H1 (cell line): ENCODE results near the gene UNC13D. TPM values are rescaled to one million over a fixed set of nuclear protein-coding genes. Genes with fewer than 3 reads are reported as not detected.
A peak's percentile ranks its signal among the peaks of the same experiment; 100 is the strongest.

Source experiments
- CTCF ChIA-PET: fragments of 300-600 bp; sonication (Branson Sonifier 250); formaldehyde crosslinking; loops from one replicate; lab custom pipeline; 2021; ENCODE audit not compliant: partially characterized antibody; lab: Charles Lee
- POLR2A ChIA-PET: fragments of 300-600 bp; sonication (Branson Sonifier 250); formaldehyde crosslinking; loops from one replicate; lab custom pipeline; 2021; ENCODE audit warnings: inconsistent platforms; ENCODE audit not compliant: partially characterized antibody; lab: Charles Lee
- DNase-seq, 2 experiments: peaks; one replicate each; pipeline versions ENCODE4 v3.0.0 to v3.0.0-alpha.2; 2010 to 2022; ENCODE audit warnings: low spot score in 2 of 2, low read depth in 1 of 2, mixed read lengths in 1 of 2
- FAIRE-seq: peaks from 2 replicates; lab custom pipeline; 2011; peaks lifted over from hg19 to GRCh38; lab: Jason Lieb, UNC
- H2AFZ ChIP-seq: 2 replicates; pipeline ENCODE4 v1.8.1; 2012; ENCODE audit warnings: low read length, inconsistent platforms
- H2AK5ac ChIP-seq: 2 replicates; pipeline ENCODE4 v1.6.1; 2013; ENCODE audit warnings: low read depth, low read length
- H2BK120ac ChIP-seq: replicated peaks from 2 replicates; pipeline ENCODE3; 2013; ENCODE audit warnings: low read depth, low read length, inconsistent platforms
- H2BK12ac ChIP-seq: 2 replicates; pipeline ENCODE4 v1.6.1; 2013; ENCODE audit warnings: low read depth, low read length
- H2BK15ac ChIP-seq: 2 replicates; pipeline ENCODE4 v1.6.1; 2013; ENCODE audit warnings: low read length
- H2BK20ac ChIP-seq: 2 replicates; pipeline ENCODE4 v1.6.1; 2013; ENCODE audit warnings: low read length
- H2BK5ac ChIP-seq: 2 replicates; pipeline ENCODE4 v1.6.1; 2013; ENCODE audit warnings: low read depth, low read length
- H3K14ac ChIP-seq: 2 replicates; pipeline ENCODE4 v1.6.1; 2013; ENCODE audit warnings: inconsistent platforms; ENCODE audit not compliant: insufficient read length
- H3K18ac ChIP-seq: 2 replicates; pipeline ENCODE4 v1.6.1; 2013; ENCODE audit warnings: low read length; ENCODE audit errors: extremely low read depth
- H3K23ac ChIP-seq: 2 replicates; pipeline ENCODE4 v1.6.1; 2013; ENCODE audit warnings: inconsistent platforms; ENCODE audit not compliant: insufficient read length
- H3K23me2 ChIP-seq: 2 replicates; pipeline ENCODE4 v1.6.1; 2013; ENCODE audit warnings: low read depth, low read length
- H3K27ac ChIP-seq: 2 replicates; pipeline ENCODE4 v1.6.1; 2011; ENCODE audit warnings: low read depth, low read length, inconsistent platforms
- H3K27me3 ChIP-seq, 4 experiments: replicated peaks in 1 of 4; 1 replicate in 1 of 4; 2 replicates in 3 of 4; pipeline versions ENCODE4 v1.6.1 to v1.8.1; 2011 to 2013; ENCODE audit warnings: low read length in 3 of 4, mild to moderate bottlenecking in 3 of 4, inconsistent platforms in 2 of 4, mixed read lengths in 2 of 4, moderate library complexity in 1 of 4; ENCODE audit not compliant: control insufficient read depth in 3 of 4, insufficient read depth in 3 of 4; ENCODE audit errors: extremely low read depth in 1 of 4
- H3K36me3 ChIP-seq, 4 experiments: 2 replicates each; pipeline versions ENCODE4 v1.6.1 to v1.8.1; 2011 to 2013; ENCODE audit warnings: mild to moderate bottlenecking in 4 of 4, low read length in 3 of 4, moderate library complexity in 2 of 4, control low read depth in 1 of 4, inconsistent platforms in 1 of 4; ENCODE audit not compliant: insufficient read depth in 4 of 4, control insufficient read depth in 2 of 4
- H3K4ac ChIP-seq: replicated peaks from 2 replicates; pipeline ENCODE3; 2013; ENCODE audit warnings: low read length, low read depth, mixed read lengths, inconsistent platforms; ENCODE audit not compliant: insufficient read length
- H3K4me1 ChIP-seq, 4 experiments: replicated peaks in 1 of 4; 1 replicate in 1 of 4; 2 replicates in 3 of 4; pipeline versions ENCODE4 v1.6.1 to v1.8.1; 2011 to 2013; ENCODE audit warnings: low read length in 3 of 4, inconsistent platforms in 2 of 4, mixed read lengths in 1 of 4; ENCODE audit not compliant: insufficient read depth in 4 of 4, control insufficient read depth in 3 of 4
- H3K4me2 ChIP-seq, 2 experiments: 2 replicates each; pipeline versions ENCODE4 v1.6.1 to v1.8.1; 2011 to 2013; ENCODE audit warnings: low read depth in 2 of 2, low read length in 2 of 2, control low read depth in 1 of 2, inconsistent platforms in 1 of 2, mild to moderate bottlenecking in 1 of 2; ENCODE audit not compliant: insufficient read depth in 1 of 2
- H3K4me3 ChIP-seq, 4 experiments: fragments of 200-600, 300-600 bp in 1 of 4; sonication (generic), shearing (Covaris generic), sonication (Bioruptor Twin) in 1 of 4; 2 replicates each; pipeline versions ENCODE4 v1.5.1 to v1.8.1; 2011 to 2016; ENCODE audit warnings: low read length in 4 of 4, low read depth in 3 of 4, control low read depth in 2 of 4, inconsistent platforms in 2 of 4, mild to moderate bottlenecking in 2 of 4, mixed read lengths in 1 of 4, moderate library complexity in 1 of 4; ENCODE audit not compliant: insufficient read depth in 2 of 4; ENCODE audit errors: extremely low read depth in 1 of 4
- H3K56ac ChIP-seq: replicated peaks from 2 replicates; pipeline ENCODE3; 2013; ENCODE audit warnings: low read depth, mild to moderate bottlenecking, mixed read lengths, low read length, inconsistent platforms; ENCODE audit not compliant: insufficient read length
- H3K79me1 ChIP-seq: 2 replicates; pipeline ENCODE4 v1.6.1; 2013; ENCODE audit warnings: low read depth, low read length, control low read depth
- H3K79me2 ChIP-seq, 2 experiments: 2 replicates each; pipeline versions ENCODE4 v1.6.1 to v1.8.1; 2012 to 2013; ENCODE audit warnings: low read length in 2 of 2, mild to moderate bottlenecking in 2 of 2, inconsistent platforms in 1 of 2; ENCODE audit not compliant: insufficient read depth in 2 of 2, control insufficient read depth in 1 of 2
- H3K9ac ChIP-seq, 4 experiments: replicated peaks in 1 of 4; 1 replicate in 1 of 4; 2 replicates in 3 of 4; pipeline versions ENCODE4 v1.6.1 to v1.8.1; 2011 to 2013; ENCODE audit warnings: low read depth in 3 of 4, low read length in 3 of 4, control low read depth in 2 of 4, mild to moderate bottlenecking in 2 of 4, moderate library complexity in 2 of 4, inconsistent platforms in 1 of 4; ENCODE audit errors: extremely low read depth in 1 of 4
- H3K9me3 ChIP-seq, 2 experiments: 2 replicates each; pipeline versions ENCODE4 v1.6.1 to v1.8.1; 2012 to 2013; ENCODE audit warnings: mild to moderate bottlenecking in 2 of 2, moderate library complexity in 2 of 2, control low read depth in 1 of 2, inconsistent platforms in 1 of 2, low read depth in 1 of 2, low read length in 1 of 2, mixed read lengths in 1 of 2; ENCODE audit not compliant: insufficient read depth in 2 of 2
- H4K20me1 ChIP-seq, 2 experiments: replicated peaks in 1 of 2; 2 replicates each; pipeline versions ENCODE3 to v1.8.1; 2011 to 2013; ENCODE audit warnings: inconsistent platforms in 2 of 2, low read length in 2 of 2, mild to moderate bottlenecking in 1 of 2; ENCODE audit not compliant: insufficient read depth in 2 of 2, control insufficient read depth in 1 of 2
- H4K5ac ChIP-seq: 2 replicates; pipeline ENCODE4 v1.6.1; 2013; ENCODE audit warnings: low read length, low read depth, mixed read lengths, inconsistent platforms; ENCODE audit not compliant: insufficient read length
- H4K8ac ChIP-seq: 2 replicates; pipeline ENCODE4 v1.8.0; 2013; ENCODE audit warnings: mild to moderate bottlenecking, moderate library complexity, low read length, inconsistent platforms; ENCODE audit not compliant: insufficient read depth; ENCODE audit errors: extremely low read depth
- H4K91ac ChIP-seq: replicated peaks from 2 replicates; pipeline ENCODE3; 2013; ENCODE audit warnings: low read length, mixed read lengths, inconsistent platforms; ENCODE audit not compliant: insufficient read length
- ASH2L ChIP-seq: fragments of 200-600, 300-600 bp; sonication (generic); IDR thresholded peaks from one replicate; pipeline ENCODE4 v1.7.1; 2017; ENCODE audit warnings: low read length
- ATF3 ChIP-seq: IDR thresholded peaks from 2 replicates; pipeline ENCODE4 v1.6.1; 2011; ENCODE audit warnings: low read depth, mild to moderate bottlenecking, low read length; ENCODE audit not compliant: insufficient read depth
- CHD2 ChIP-seq: IDR thresholded peaks from 2 replicates; pipeline ENCODE4 v1.6.1; 2012; ENCODE audit warnings: low read length, improper control_type of control experiment
- HDAC6 ChIP-seq: IDR thresholded peaks from one replicate; pipeline ENCODE4 v1.7.1; 2012; ENCODE audit warnings: low read depth, mild to moderate bottlenecking, inconsistent platforms, low read length, moderate library complexity
- KDM1A ChIP-seq: fragments of 200-600, 300-600 bp; sonication (generic); IDR thresholded peaks from 2 replicates; pipeline ENCODE4 v1.7.1; 2016; ENCODE audit warnings: mild to moderate bottlenecking, low read length, borderline replicate concordance
- NANOG ChIP-seq: IDR thresholded peaks from 2 replicates; pipeline ENCODE4 v1.6.1; 2011; ENCODE audit warnings: low read length, low read depth, mild to moderate bottlenecking, inconsistent platforms; ENCODE audit not compliant: insufficient read depth, poor library complexity, severe bottlenecking
- PHF8 ChIP-seq: fragments of 200-600 bp; sonication (generic); conservative IDR thresholded peaks from 2 replicates; pipeline ENCODE4 v1.7.1; 2012; ENCODE audit warnings: low read depth, mild to moderate bottlenecking, inconsistent platforms, low read length, moderate library complexity
- SIN3A ChIP-seq, 2 experiments: IDR thresholded peaks in 1 of 2; conservative IDR thresholded peaks in 1 of 2; 2 replicates each; pipeline ENCODE4 v1.6.1; 2011 to 2012; ENCODE audit warnings: low read length in 2 of 2, improper control_type of control experiment in 1 of 2, low read depth in 1 of 2, mild to moderate bottlenecking in 1 of 2
- SRF ChIP-seq: IDR thresholded peaks from 2 replicates; pipeline ENCODE4 v1.6.1; 2011; ENCODE audit warnings: mild to moderate bottlenecking, low read depth, low read length, moderate library complexity
- TCF12 ChIP-seq: IDR thresholded peaks from 2 replicates; pipeline ENCODE4 v1.6.1; 2011; ENCODE audit warnings: low read depth, mild to moderate bottlenecking, low read length
- WGBS, 2 experiments: shearing (Covaris generic) in 1 of 2; methylation state at CpG; one replicate each; pipeline versions ENCODE4 v1.1.6 to v1.1.7; 2013 to 2015; ENCODE audit warnings: low lambda C conversion rate in 2 of 2, mixed read lengths in 2 of 2, inconsistent platforms in 1 of 2, low coverage in 1 of 2, missing lambda C conversion rate in 1 of 2; ENCODE audit not compliant: insufficient replicate concordance in 2 of 2, insufficient coverage in 1 of 2, insufficient read length in 1 of 2; ENCODE audit errors: extremely low coverage in 1 of 2, missing lambda C conversion rate in 1 of 2; 5-methylcytosine and 5-hydroxymethylcytosine counted together
- polyA plus RNA-seq, 7 experiments: library from polyadenylated mRNA; depleted of rRNA in 3 of 7; stranded (reverse) in 5 of 7; unstranded in 2 of 7; fragments of >200 nt in 5 of 7; fragments of 200-250 nt in 2 of 7; gene quantifications; 1 replicate in 5 of 7; 2 replicates in 1 of 7; 4 replicates in 1 of 7; pipeline versions ENCODE4 v1.2.1 to v1.2.3, GENCODE V29; 2011 to 2013; ENCODE audit warnings: missing spikeins in 2 of 7, mixed read lengths in 2 of 7
- total RNA-seq: library from RNA; stranded (reverse); fragmentation: NEBNext Ultra II Directional; extraction: Animal tissue kit (Norgen Biotek cat#: 25700); gene quantifications from 2 replicates; pipeline ENCODE4 v1.2.1, GENCODE V29; 2021
- TF ChIP-seq, protein P1 (sequence below): IDR thresholded peaks from 2 replicates; pipeline ENCODE4 v1.6.1; 2012; ENCODE audit warnings: low read length, inconsistent platforms

The UNC13D gene
- total and polyA plus RNA-seq, 2 of the 8 experiments (the other 6 are each of a cell fraction or from before 2014, with no cell fraction given), result 3.6 to 8.4 TPM

DNA sequence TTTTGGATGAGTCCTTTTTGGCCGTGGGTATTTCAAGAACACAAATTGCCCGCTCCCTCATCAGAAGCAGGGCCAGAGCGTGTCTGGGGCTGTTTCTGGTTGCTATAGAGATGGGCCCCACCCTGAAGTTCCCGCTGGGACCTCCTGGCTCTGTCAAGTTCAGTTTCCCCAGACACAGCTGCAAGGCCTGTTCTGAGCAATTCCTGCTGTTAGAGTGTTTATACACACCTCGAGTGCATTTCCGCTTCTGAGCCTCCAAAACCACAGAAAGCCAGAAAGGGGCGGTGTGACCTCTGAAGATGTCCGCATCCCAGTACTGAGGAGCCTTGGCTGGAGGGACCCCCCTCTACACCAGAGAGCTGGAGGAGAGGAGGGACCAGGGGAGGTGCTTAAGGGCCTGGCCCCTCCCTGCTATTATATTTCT lies 20.3 kb upstream of the UNC13D start:
- FAIRE-seq (no peak), DNase-seq (no peak)
- H3K79me2 ChIP-seq, result no peaks in the 10 kb centered on the region
- 0 out of 2 replicates have a peak overlapping the region, but pooled peaks have one; percentile 25 for H2AFZ ChIP-seq
- H2AK5ac ChIP-seq, result no peak overlapping the region
- no peak overlapping the region for H2BK20ac ChIP-seq
- H4K5ac ChIP-seq, result no peak overlapping the region
- POLR2A ChIA-PET, result interaction anchor here (0.6 to 1.1 kb wide), 2 partner anchors 10 to 38 kb away, joined by 3 to 5 read pairs; partner anchors contain the start of gene WBP2
- WGBS, 2 experiments, result 74% methylated on average over 8 of the region's 8 CpGs; no CpG with 5 or more reads in 1 of the 2 experiments
- no peak overlapping the region for H3K4ac ChIP-seq
- no peaks in the 10 kb centered on the region for H3K23me2 ChIP-seq
- no peaks in the 10 kb centered on the region for H3K36me3 ChIP-seq
- H2BK120ac ChIP-seq, result no peak overlapping the region
- peaks cover 0 to 3% (median 1%) of the 10 kb centered on the region in 4 experiments; a peak in 5 of 7 replicates for H3K4me1 ChIP-seq
- TF ChIP-seq HDAC6 (no peak), TCF12 (no peak), ATF3 (no peak), CHD2 (no peak), SIN3A (conservative IDR thresholded peaks at IDR 0.05 in 1 of 2, IDR thresholded peaks at IDR 0.05 in 1 of 2; ENCODE audit: low read depth in 1 of 2, low read length in 2 of 2) (no peak), SRF (no peak), NANOG (no peak), PHF8 (no peak), ASH2L (no peak), KDM1A (no peak)
- TF ChIP-seq, protein P1, sequence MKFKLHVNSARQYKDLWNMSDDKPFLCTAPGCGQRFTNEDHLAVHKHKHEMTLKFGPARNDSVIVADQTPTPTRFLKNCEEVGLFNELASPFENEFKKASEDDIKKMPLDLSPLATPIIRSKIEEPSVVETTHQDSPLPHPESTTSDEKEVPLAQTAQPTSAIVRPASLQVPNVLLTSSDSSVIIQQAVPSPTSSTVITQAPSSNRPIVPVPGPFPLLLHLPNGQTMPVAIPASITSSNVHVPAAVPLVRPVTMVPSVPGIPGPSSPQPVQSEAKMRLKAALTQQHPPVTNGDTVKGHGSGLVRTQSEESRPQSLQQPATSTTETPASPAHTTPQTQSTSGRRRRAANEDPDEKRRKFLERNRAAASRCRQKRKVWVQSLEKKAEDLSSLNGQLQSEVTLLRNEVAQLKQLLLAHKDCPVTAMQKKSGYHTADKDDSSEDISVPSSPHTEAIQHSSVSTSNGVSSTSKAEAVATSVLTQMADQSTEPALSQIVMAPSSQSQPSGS, result no peak
- no peak overlapping the region for H3K23ac ChIP-seq
- no peak overlapping the region for H4K8ac ChIP-seq
- no peak overlapping the region for H3K14ac ChIP-seq
- H4K91ac ChIP-seq, result no peak overlapping the region
- no peak overlapping the region for H2BK12ac ChIP-seq
- no peaks in the 10 kb centered on the region for H3K27me3 ChIP-seq
- no peaks in the 10 kb centered on the region for H3K79me1 ChIP-seq
- no peak overlapping the region for H3K27ac ChIP-seq
- H3K9me3 ChIP-seq, result no peaks in the 10 kb centered on the region
- CTCF ChIA-PET, result interaction anchor here (0.6 to 27.2 kb wide), 9 partner anchors 8 to 1973 kb away, joined by 3 to 563 read pairs (median 4); partner anchors contain the start of gene TRIM47
- H3K4me2 ChIP-seq, result 0 out of 4 replicates have a peak overlapping the region, but pooled peaks of 1 of the 2 experiments have one; percentile 11
- no peak overlapping the region for H3K4me3 ChIP-seq
- H3K18ac ChIP-seq, result no peak overlapping the region
- no peak overlapping the region for H3K9ac ChIP-seq
- no peak overlapping the region for H2BK15ac ChIP-seq
- H2BK5ac ChIP-seq, result no peak overlapping the region
- no peak overlapping the region for H3K56ac ChIP-seq
- H4K20me1 ChIP-seq, result no peaks in the 10 kb centered on the region
